Measurements from ENCODE around the gene PEX5.

The PEX5 gene

DNA sequence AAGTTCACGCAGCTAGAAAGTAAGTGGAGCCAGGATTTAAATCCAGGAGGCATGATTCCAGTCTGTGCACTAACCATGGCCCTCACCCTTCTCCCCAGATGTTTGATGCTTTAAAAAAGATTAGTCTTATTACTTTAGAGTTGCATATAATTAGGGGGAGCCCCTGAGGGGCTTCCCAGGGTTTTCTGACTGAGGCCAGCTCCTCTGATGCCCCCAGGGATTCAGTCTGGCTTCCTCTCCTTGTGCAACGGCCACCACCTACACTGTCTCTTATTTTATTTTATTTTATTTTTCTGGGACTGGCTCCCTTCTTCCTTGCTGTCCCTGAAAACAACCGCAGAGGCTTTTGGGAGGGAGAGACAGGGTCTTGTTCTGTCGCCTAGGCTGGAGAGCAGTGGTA lies 36.7 kb upstream of the PEX5 start:
- H3K27me3 ChIP-seq (ENCODE audit: insufficient read depth, low read length), result no peaks in the 10 kb centered on the region
- no peak overlapping the region for H2AFZ ChIP-seq (ENCODE audit: low read depth, low read length)
- peaks cover 78% of the 10 kb centered on the region for H3K36me3 ChIP-seq (ENCODE audit: insufficient read depth, low read length)
- H3K4me1 ChIP-seq (ENCODE audit: insufficient read depth, low read length), result no peaks in the 10 kb centered on the region
- no peaks in the 10 kb centered on the region for H3K9me3 ChIP-seq (ENCODE audit: low read length)
- H3K4me3 ChIP-seq (ENCODE audit: low read length), result no peak overlapping the region

- H3K4me1 ChIP-seq (ENCODE audit: insufficient read depth, low read length), result no peaks in the 10 kb centered on the region
- no peak overlapping the region for H3K4me3 ChIP-seq (ENCODE audit: low read length)
- peaks cover 70% of the 10 kb centered on the region for H3K36me3 ChIP-seq (ENCODE audit: insufficient read depth, low read length)
These were observed 35.4 kb upstream of the PEX5 start for GRCh38 chr12:7154042-7154441.

GRCh38 chr12:7154901-7155470 lies 34.5 kb upstream of the PEX5 start:
- Histone ChIP-seq H2AFZ (ENCODE audit: low read depth, low read length) (no peak overlapping the region), H3K36me3 (ENCODE audit: insufficient read depth, low read length) (peaks cover 61% of the 10 kb centered on the region), H3K4me1 (ENCODE audit: insufficient read depth, low read length) (no peaks in the 10 kb centered on the region), H3K4me3 (ENCODE audit: low read length) (no peak overlapping the region), H3K27me3 (ENCODE audit: insufficient read depth, low read length) (no peaks in the 10 kb centered on the region), H3K9me3 (ENCODE audit: low read length) (no peaks in the 10 kb centered on the region)

More at GRCh38 chr12:7154042-7154441, 35.4 kb upstream of the PEX5 start:
- Histone ChIP-seq H2AFZ (ENCODE audit: low read depth, low read length) (no peak overlapping the region), H3K27me3 (ENCODE audit: insufficient read depth, low read length) (no peaks in the 10 kb centered on the region), H3K9me3 (ENCODE audit: low read length) (no peaks in the 10 kb centered on the region)

DNA sequence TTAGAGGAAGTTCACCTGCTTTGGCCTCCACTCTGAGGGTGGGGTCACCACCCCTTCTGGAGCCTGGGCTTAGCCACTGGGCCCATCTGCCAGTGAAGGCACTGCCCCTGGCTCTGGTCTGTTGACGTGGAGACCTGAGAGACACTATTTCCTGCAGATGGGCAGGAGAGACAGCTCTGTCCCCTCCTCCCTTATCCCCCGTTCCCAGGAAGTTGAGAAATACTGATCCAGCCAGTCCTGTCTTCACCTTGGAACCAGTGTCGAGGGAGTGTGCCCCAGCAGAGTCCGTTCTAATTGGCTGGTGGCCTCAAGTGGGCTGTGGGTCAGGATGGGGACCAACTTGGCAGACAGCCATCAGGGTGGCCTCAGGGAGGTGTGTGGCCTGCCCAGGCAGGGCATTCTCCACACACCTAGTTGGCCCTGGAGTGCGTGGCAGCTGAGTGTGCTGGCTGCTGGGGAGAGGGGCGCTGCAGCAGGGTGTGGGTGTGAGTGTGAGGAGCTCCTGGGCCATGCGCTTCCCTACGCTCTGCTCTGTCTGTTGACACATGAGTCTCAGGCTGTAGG lies 33.9 kb upstream of the PEX5 start:
- Histone ChIP-seq H3K4me3 (ENCODE audit: low read length) (no peak overlapping the region), H3K36me3 (ENCODE audit: insufficient read depth, low read length) (peaks cover 55% of the 10 kb centered on the region), H3K9me3 (ENCODE audit: low read length) (no peaks in the 10 kb centered on the region), H3K4me1 (ENCODE audit: insufficient read depth, low read length) (no peaks in the 10 kb centered on the region), H3K27me3 (ENCODE audit: insufficient read depth, low read length) (no peaks in the 10 kb centered on the region), H2AFZ (ENCODE audit: low read depth, low read length) (no peak overlapping the region)

DNA sequence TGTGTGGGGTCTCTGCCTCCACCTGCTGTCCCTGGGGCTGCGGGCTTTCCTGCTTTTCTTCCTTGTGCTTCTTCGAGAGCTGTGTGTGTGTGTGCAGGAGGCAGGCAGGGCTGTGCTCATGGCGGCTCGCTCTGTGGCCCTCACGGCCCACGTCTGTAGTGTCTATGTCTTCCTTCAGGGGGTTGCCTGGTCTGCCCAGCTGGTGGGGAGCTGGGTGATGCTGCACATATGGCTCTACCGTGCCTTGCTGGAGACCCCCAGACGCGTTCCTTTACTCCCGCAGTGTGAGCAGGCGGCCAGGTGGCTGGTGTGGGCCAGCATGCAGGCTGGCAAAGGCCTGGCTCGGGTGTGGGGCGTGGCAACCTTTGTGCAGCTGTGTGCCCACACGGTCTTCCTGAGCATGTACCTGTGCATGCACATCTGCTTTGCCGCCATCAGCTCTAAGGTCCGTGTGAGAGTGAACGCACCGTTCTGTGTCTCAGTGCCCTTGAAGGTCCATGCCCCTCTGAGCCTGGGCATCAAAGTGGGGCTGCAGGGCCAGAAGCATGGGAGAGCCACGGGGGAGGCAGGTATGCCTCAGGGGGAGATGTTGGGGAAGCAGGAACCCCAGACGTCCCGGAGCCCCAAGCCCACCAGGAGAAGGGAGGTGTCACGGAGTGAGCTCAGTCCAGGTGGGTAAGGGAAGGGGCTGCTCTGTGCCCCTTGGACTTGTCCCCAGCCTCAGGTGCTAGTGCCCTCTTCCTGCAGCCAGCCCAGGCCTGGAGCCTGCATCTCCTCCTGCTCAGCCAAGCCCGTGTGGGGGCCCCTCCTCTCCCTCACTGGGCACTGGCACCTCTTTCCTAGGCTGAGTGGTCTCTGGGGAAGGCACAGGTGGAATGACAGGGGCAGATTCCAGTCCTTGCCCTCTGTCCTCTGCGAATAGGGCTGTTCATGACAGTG lies 33.0 kb upstream of the PEX5 start:
- Histone ChIP-seq H3K9me3 (ENCODE audit: low read length) (no peaks in the 10 kb centered on the region), H3K27me3 (ENCODE audit: insufficient read depth, low read length) (no peaks in the 10 kb centered on the region)

GRCh38 chr12:7157391-7157790 lies 32.1 kb upstream of the PEX5 start:
- Histone ChIP-seq H3K9me3 (ENCODE audit: low read length) (no peaks in the 10 kb centered on the region), H3K4me1 (ENCODE audit: insufficient read depth, low read length) (no peaks in the 10 kb centered on the region), H3K4me3 (ENCODE audit: low read length) (no peak overlapping the region), H3K36me3 (ENCODE audit: insufficient read depth, low read length) (peaks cover 43% of the 10 kb centered on the region), H2AFZ (ENCODE audit: low read depth, low read length) (no peak overlapping the region), H3K27me3 (ENCODE audit: insufficient read depth, low read length) (peaks cover 7% of the 10 kb centered on the region)

More for the DNA sequence above, 33.0 kb upstream of the PEX5 start:
- peaks cover 45% of the 10 kb centered on the region for H3K36me3 ChIP-seq (ENCODE audit: insufficient read depth, low read length)
- H3K4me1 ChIP-seq (ENCODE audit: insufficient read depth, low read length), result no peaks in the 10 kb centered on the region
- no peak overlapping the region for H2AFZ ChIP-seq (ENCODE audit: low read depth, low read length)
- H3K4me3 ChIP-seq (ENCODE audit: low read length), result no peak overlapping the region

- no peaks in the 10 kb centered on the region for H3K4me1 ChIP-seq (ENCODE audit: insufficient read depth, low read length)
- H3K27me3 ChIP-seq (ENCODE audit: insufficient read depth, low read length), result peaks cover 21% of the 10 kb centered on the region
- no peak overlapping the region for H3K4me3 ChIP-seq (ENCODE audit: low read length)
- peaks cover 31% of the 10 kb centered on the region for H3K36me3 ChIP-seq (ENCODE audit: insufficient read depth, low read length)
- H2AFZ ChIP-seq (ENCODE audit: low read depth, low read length), result no peak overlapping the region
- no peaks in the 10 kb centered on the region for H3K9me3 ChIP-seq (ENCODE audit: low read length)
These were observed 30.5 kb upstream of the PEX5 start for GRCh38 chr12:7158781-7159609.

DNA sequence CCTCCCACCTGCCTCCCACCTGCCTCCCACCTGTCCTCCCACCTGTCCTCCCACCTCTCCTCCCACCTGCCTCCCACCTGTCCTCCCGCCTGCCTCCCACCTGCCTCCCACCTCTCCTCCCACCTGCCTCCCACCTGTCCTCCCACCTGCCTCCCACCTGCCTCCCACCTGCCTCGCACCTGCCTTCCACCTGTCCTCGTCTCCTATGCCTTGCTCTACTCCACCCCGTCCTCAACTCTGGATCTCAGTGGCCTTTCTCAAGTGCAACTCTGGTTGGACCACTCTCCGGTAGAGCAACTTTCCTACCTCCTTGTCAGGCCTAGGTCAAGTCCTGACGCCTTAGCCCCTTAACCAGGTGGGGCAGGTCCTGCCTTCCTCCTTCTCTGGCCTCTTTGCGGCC lies 29.3 kb upstream of the PEX5 start:
- H3K27me3 ChIP-seq (ENCODE audit: insufficient read depth, low read length), result peaks cover 21% of the 10 kb centered on the region
- no peaks in the 10 kb centered on the region for H3K4me1 ChIP-seq (ENCODE audit: insufficient read depth, low read length)
- no peaks in the 10 kb centered on the region for H3K9me3 ChIP-seq (ENCODE audit: low read length)
- H2AFZ ChIP-seq (ENCODE audit: low read depth, low read length), result no peak overlapping the region
- no peak overlapping the region for H3K4me3 ChIP-seq (ENCODE audit: low read length)
- peaks cover 20% of the 10 kb centered on the region for H3K36me3 ChIP-seq (ENCODE audit: insufficient read depth, low read length)

DNA sequence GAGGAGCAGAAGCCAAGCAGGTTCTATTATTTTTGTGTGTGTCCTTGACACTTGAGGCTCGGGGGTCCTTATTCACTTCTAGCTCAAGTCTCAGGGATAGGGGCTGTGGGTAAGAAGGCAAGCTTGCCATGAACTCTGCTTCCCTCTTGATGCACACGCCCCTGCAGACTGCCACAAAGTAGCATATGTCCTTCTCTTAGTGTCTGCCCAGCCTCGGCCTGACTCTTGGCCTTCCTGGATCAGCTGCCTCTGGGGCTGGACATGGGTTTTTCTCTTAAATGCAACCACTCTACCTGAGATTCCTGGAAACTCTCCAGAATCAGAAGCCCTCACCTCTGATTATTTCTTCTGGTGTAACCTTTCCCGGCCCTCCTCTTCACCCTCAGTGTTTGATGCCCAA lies 28.2 kb upstream of the PEX5 start:
- Histone ChIP-seq H3K36me3 (ENCODE audit: insufficient read depth, low read length) (peaks cover 12% of the 10 kb centered on the region), H3K4me1 (ENCODE audit: insufficient read depth, low read length) (no peaks in the 10 kb centered on the region), H3K27me3 (ENCODE audit: insufficient read depth, low read length) (peaks cover 21% of the 10 kb centered on the region), H3K4me3 (ENCODE audit: low read length) (no peak overlapping the region), H3K9me3 (ENCODE audit: low read length) (peaks cover 3% of the 10 kb centered on the region), H2AFZ (ENCODE audit: low read depth, low read length) (no peak overlapping the region)

DNA sequence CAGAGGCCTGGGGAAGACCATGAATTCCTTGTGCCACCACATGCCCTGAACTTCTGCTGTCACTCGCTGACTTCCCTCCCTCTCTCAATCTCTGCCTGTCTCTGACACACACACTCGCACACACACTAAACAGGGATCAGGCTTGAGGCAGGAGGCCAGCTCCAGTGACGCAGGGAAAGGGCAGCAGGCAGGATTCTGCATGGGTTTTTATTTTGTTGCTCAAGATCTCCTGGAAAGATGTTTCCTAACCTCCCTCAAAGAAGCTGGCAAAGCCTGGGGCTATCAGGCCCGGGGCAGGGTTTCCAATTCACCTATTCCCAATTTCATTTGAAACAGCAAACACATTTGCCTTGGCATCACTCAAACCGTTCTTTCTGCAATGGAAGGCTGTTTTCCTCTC lies 27.7 kb upstream of the PEX5 start:
- H3K4me1 ChIP-seq (ENCODE audit: insufficient read depth, low read length), result no peaks in the 10 kb centered on the region
- peaks cover 3% of the 10 kb centered on the region for H3K9me3 ChIP-seq (ENCODE audit: low read length)

DNA sequence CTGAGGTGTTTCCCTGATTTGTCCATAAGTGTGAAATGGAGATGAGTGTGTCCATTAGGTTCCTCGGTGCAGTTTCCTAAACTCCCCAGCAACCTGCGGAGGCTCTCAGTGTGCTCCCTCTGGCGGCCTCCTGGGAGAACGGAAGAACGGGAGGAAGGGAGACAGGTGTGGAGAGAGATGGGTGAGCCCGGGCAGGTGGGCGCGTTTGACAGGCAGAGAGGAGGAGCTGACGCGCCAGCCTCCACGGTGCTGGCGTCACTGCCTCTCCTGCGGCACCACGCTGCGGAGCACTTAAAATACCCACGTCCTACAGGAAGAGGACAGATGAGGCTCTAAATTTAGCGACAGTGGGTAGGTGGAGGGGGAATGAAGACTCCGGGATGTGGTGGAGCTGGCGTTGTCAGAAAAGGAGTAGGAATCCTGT lies 26.8 kb upstream of the PEX5 start:
- no peaks in the 10 kb centered on the region for H3K4me1 ChIP-seq (ENCODE audit: insufficient read depth, low read length)
- peaks cover 3% of the 10 kb centered on the region for H3K9me3 ChIP-seq (ENCODE audit: low read length)
- H3K36me3 ChIP-seq (ENCODE audit: insufficient read depth, low read length), result peaks cover 3% of the 10 kb centered on the region
- no peak overlapping the region for H2AFZ ChIP-seq (ENCODE audit: low read depth, low read length)
- no peak overlapping the region for H3K4me3 ChIP-seq (ENCODE audit: low read length)
- H3K27me3 ChIP-seq (ENCODE audit: insufficient read depth, low read length), result peaks cover 21% of the 10 kb centered on the region

More for the DNA sequence above, 27.7 kb upstream of the PEX5 start:
- Histone ChIP-seq H2AFZ (ENCODE audit: low read depth, low read length) (no peak overlapping the region), H3K4me3 (ENCODE audit: low read length) (no peak overlapping the region), H3K36me3 (ENCODE audit: insufficient read depth, low read length) (peaks cover 9% of the 10 kb centered on the region), H3K27me3 (ENCODE audit: insufficient read depth, low read length) (peaks cover 21% of the 10 kb centered on the region)

- Histone ChIP-seq H3K27me3 (ENCODE audit: insufficient read depth, low read length) (no peaks in the 10 kb centered on the region), H3K9me3 (ENCODE audit: low read length) (peaks cover 17% of the 10 kb centered on the region), H3K4me3 (ENCODE audit: low read length) (no peak overlapping the region), H3K4me1 (ENCODE audit: insufficient read depth, low read length) (no peaks in the 10 kb centered on the region), H3K36me3 (ENCODE audit: insufficient read depth, low read length) (no peaks in the 10 kb centered on the region), H2AFZ (ENCODE audit: low read depth, low read length) (no peak overlapping the region)
These were observed 19.5 kb upstream of the PEX5 start for GRCh38 chr12:7169951-7170350.
